AG08396 (cell line): ENCODE data around the gene SENP7.
"Not testable (repeated sequence)": the region's sequence is repeated elsewhere in the genome, so short reads cannot be mapped to it uniquely, and the experiment has no call there.

Experiments
- DNase-seq: peaks from one replicate; pipeline ENCODE4 v3.0.0; 2012; ENCODE audit warnings: low spot score, mixed read lengths

SENP7 gene

DNA sequence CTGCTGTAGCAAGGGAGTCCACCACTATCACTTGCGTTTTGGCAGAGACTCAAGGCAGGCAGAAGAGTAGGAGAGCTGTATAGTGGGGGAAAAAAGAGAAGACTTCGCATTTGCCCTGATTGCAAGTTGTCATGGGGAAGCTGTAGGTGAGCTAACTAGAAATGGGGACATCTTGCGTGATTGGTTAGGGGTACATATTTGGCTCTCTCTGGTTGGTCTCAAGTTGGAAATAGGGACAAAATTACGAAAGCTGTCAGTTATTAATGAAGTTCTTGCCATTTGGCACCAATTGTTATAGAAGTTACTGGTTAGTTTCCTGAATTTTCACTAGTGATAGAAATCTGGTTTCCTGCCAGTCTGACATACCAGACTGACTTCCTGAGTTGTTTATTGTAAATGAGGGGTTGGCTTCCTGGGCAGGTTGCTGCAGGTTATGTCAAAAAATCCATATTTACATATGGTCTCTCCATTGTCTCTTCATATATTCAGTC lies 8.2 kb upstream of the SENP7 start:
- no peak for DNase-seq

DNA sequence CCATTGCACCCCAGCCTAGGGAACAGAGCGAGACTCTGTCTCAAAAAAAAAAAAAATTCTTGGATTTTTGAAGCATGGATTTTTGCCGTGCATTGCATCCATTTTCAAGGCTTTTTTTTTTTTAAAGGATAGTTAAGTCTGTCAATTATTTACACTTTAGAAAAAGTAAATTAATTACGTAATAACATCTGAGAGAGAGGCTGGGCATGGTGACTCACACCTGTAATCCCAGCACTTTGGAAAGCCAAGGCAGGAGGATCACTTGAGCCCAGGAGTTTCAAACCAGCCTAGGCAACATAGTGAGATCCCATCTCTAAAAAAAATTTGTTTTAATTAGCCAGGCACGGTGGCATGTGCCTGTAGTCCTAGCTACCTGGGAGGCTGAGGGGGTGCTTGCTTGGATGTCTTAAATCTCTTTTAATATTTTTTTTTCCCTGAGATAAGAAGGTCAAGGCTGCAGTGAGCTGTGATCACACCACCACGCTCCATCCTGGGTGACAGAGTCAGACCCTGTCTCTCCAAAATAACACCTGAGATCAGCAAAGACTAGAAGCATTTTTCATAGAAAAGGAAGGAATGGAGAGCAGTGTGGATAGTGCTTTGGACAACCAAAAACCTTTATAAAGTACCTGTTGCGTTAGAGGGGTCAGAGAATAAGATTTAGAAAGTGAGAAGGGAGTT lies 6.8 kb upstream of the SENP7 start:
- DNase-seq, result no peak

DNA sequence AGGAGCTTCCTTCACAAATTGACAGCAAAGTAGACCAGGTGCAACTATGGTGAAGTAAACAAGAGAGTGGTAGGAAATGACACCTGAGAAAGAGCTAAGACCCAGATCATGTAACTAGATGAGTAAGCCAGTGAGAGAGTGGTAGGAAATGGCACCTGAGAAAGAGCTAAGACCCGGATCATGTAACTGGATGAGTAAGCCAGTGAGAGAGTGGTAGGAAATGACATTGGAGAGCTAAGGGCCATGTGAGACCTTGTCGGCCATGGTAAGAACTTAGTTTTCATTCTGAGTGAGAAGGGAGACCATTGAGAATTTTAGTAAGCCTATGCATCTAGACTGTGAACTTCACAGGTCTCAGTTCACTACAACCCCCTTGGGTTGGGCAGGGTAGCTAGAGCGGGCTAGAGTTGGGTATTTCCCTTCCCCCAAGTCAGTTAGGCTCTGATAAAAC lies 5.4 kb upstream of the SENP7 start:
- DNase-seq, result no peak

DNA sequence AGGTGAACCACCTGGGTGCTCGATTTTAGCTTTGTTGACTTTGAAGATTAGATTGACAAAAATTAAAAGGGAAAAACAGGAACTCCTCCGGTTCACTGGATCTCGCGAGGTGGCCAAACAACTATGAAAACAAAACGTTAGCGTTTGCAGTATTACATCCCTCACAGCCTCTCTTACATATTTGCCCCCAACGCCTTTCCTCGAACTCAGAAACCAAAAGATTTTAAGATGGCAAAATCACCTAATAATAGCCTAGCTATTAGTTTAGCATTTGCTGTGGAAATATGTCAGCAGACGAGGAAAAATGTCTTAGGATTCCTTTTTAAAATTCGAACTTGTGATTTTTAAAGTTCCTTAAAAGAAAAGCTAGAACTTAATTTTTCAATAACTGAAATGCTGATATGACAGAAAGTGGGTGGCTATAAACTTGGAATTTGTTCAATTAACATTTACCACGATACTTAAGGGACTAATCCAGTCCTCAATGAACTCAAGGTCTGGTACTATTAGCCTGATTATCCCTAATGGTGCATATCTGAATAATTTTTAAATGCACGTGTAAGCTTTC lies 491 bp upstream of the SENP7 start:
- DNase-seq, result no peak

DNA sequence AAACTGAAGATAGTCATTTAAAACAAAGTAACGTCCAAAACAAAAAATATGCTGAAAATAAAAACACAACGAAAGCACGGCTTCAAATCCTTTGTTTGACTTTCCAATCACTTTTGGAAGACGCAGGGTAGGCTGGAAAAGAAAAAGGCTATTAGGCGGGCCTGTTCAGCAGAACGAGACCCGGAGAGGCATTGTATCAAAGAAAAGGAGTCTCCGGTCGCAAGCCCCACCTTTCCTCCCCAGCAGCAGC lies 691 bp downstream of the SENP7 start:
- no peak for DNase-seq

DNA sequence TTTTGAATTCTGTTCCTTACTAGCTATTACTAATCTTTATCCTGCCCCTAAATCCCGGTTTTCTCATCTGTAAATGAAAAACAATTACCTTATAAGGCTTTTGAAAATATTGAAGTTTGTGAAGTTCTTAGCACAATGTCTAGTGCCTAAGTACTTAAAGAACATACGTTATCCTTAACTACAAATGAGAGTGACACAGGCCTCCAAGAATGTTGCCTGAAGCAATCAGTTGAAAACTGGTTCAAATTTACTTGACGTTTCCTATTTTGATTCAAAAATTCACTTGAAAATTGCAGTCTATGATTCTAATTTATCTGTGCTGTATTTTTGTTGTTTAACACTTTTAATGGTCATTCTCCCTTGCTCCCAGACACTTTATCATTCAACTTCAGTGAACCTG lies 3.2 kb downstream of the SENP7 start:
- DNase-seq, result no peak

DNA sequence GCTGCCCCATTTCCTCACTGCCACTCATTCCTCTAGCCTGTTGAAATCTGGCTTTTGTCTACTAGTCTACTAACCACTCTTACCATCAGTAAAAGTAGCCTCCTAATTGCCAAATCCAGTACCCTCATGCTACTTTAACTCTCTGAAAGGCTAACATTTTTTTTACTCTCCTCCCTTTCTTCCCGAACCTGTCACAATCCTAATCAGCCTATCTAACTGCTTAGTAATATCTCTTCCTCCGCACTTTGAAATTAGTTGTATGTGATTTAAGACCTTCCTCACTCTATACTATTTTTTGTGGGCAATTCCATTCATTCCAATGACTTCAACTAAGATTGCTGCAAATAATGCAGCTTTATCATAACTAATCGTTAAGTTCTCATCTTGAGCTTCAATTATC lies 3.7 kb downstream of the SENP7 start:
- DNase-seq, result no peak

DNA sequence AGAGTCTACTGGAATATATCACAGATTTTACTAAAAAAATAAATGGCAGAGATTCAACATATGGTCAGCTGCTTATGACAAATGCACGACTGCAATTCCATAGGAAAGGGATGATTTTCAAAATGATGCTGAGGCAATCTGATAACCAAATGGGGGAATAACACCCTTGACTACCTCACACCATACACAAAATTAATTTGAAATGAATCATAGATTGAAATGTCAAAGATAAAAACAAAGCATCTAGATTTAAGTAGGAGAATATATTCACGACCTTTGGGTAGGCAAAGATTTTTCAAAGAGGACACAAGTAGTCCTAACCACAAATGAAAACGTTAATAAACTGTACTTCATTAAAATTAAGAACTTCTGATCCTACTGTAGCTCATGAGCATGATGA lies 11.2 kb downstream of the SENP7 start:
- no peak for DNase-seq

DNA sequence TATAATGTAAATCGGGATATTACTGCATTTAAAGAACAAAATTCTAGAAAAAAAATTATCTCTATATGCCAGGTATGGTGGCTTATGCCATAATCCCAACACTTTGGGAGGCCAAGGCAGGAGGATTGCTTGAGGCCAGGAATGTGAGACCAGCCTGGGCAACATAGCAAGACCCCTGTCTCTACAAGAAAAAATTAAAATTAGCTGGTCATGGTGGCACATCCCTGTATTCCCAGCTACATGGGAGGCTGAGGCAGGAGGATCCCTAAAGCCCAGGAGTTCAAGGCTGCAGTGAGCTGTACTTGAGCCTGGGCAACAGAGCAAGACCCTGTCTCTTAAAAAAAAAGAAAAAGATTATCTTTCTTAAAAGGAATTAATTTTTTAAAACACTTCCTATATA lies 12.8 kb downstream of the SENP7 start:
- DNase-seq, result no peak

DNA sequence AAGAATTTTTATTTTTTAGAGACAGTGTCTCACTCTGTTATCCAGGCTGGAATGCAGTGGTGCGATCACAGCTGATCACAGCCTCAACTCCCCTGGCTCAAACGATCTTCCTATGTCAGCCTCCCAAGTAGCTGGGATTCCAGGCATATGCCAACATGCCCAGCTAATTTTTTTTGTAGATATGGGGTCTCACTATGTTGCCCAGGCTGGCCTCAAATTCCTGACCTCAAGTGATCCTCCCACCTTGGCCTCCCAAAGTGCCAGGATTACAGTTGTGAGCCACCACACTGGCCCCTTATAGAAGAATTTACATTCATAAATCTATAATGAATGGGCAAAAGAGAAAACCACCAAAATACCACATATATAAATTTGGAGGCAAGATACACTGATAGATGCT lies 15.2 kb downstream of the SENP7 start:
- no peak for DNase-seq

DNA sequence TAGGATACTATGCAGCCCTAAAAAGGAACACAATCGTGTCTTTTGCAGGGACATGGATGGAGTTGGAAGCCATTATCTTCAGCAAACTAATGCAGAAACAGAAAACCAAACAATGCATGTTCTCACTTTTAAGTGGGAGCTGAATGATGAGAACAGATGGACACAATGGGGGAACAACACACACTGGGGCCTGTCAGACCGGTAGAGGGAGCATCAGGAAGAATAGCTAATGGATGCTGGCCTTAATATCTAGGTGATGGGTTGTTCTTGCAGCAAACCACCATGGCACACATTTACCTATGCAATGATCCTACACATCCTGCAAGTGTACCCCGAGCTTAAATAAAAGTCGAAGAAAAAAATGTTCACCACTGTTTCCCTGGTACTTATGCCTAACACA lies 17.5 kb downstream of the SENP7 start:
- DNase-seq, result no peak

DNA sequence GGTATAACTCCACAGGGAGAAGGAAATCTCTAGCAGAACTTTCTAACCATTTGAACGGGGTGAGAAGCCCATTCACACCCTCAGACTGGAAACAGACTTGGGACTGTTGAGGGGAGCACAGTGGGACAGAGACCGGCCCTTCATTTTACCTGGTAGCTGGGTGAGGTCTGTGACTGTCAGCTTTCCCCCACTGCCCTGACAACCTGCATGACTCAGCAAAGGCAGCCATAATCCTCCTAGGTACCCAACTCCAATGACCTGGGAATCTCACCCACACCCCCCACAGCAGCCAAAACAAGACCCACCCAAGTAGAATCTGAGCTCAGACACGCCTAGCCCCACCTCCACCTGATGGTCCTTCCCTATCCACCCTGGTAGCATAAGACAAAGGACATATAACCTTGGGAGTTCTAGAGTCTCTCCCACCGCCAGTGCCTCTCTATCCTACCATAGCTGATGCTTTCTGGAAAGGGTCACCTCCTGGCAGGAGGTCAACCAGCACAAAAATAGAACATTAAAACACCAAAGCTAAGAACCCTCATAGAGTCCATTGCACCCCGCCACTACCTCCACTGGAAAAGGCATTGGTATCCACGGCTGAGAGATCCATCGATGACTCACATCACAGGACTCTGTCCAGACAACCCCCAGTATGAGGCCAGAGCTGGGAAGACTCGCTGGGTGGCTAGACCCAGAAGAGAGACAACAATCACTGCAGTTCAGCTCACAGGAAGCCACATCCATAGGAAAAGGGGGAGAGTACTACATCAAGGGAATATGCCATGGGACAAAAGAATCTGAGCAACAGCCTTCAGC lies 28.0 kb downstream of the SENP7 start:
- peak; percentile 13 for DNase-seq

DNA sequence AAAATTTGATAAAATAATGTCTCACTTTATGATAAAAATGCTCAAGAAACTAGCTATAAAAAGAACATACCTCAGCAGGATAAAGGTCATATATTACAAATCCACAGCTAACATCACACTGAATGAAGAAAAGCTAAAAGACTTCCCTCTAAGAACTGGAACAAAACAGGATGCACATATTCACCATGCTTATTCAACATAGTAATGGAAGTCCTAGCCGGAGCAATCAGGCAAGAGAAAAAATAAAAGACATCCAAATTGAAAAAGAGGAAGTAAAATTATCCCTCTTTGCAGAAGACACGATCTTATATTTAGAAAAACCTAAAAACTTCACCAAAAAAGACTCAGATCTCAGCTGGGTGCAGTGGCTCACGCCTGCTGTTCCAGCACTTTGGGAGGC lies 34.0 kb downstream of the SENP7 start:
- DNase-seq, result no peak

DNA sequence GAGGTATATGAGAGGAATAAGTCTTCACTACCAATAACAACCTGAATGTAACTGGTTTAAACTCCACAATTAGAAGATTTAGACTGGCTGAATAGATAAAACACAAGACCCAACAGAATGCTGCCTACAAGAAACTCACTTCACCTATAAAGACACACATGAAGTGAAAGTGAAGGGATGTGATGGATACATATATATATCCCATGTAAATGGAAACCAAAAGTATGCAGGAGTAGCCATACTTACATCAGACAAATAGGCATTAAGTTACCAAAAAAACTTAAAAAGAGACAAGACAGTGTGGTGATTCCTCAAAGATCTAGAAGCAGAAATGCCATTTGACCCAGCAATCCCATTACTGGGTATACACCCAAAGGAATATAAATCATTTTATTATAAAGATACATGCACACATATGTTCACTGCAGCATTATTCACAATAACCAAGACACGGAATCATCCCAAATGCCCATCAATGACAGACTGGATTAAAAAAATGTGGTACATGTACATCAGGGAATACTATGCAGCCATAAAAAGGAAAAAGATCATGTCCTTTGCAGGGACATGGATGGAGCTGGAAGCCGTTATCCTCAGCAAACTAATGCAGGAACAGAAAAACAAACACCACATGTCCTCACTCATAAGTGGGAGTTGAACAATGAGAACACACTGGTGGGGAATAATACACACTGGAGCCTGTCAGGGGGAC lies 38.0 kb downstream of the SENP7 start:
- DNase-seq, result not testable (repeated sequence)

DNA sequence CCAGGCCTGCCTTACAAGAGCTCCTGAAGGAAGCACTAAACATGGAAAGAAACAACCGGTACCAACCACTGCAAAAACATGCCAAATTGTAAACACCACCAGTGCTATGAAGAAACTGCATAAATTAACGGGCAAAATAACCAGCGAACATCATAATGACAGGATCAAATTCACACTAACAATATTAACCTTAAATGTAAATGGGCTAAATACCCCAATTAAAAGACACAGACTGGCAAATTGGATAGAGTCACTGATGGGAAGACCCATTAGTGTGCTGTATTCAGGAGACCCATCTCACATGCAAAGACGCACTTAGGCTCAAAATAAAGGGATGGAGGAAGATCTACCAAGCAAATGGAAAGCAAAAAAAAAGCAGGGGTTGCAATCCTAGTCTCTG lies 44.3 kb downstream of the SENP7 start:
- not testable (repeated sequence) for DNase-seq

DNA sequence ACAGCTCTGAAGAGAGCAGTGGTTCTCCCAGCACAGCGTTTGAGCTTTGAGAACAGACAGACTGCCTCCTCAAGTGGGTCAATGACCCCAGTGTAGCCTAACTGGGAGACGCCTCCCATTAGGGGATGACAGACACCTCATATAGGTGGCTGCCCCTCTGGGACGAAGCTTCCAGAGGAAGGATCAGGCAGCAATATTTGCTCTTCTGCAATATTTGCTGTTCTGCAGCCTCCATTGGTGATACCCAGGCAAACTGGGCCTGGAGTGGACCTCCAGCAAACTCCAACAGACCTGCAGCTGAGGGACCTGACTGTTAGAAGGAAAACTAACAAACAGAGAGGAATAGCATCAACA lies 45.7 kb downstream of the SENP7 start:
- not testable (repeated sequence) for DNase-seq

DNA sequence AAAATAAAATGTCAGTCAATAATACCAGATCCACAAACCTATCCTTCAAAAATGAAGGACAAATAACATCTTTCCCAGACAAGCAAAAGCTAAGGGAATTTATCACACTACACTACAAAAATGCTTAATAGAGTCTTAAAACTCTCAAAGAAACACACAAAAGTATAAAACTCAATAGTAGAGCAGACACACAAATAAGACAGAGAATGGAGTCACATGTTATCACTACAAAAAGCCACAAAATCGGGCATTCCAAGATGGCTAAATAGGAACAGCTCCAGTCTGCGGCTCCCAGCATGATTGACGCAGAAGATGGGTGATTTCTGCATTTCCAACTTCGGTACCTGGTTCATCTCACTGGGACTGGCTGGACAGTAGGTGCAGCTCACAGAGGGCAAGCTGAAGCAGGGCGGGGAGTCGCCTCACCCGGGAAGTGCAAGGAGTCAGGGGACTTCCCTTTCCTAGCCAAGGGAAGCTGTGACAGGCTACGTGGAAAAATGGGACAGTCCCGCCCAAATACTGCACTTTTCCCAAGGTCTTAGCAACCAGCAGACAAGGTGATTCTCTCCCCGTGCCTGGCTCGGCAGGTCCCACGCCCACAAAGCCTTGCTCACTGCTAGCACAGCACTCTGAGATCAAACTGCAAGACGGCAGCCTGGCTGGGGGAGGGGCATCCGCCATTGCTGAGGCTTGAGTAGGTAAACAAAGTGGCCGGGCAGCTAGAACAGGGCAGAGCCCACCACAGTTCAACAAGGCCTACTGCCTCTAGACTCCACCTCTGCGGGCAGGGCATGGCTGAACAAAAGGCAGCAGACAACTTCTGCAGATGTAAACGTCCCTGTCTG lies 46.3 kb downstream of the SENP7 start:
- DNase-seq, result no peak

DNA sequence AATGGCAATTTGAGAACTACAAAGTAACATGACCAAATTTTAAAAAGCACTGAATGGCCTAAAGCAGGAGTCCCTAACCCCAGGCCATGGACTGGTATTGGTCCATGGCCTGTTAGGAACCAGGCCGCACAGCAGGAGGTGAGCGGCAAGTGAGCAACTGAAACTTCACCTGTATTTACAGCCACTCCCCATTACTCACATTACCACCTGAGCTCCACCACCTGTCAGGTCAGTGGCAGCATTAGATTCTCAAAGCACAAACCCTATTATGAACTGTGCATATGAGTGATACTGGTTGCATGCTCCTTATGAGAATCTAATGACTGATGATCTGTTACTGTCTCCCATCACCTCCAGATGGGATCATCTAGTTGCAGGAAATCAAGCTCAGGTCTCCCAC lies 48.8 kb downstream of the SENP7 start:
- no peak for DNase-seq

DNA sequence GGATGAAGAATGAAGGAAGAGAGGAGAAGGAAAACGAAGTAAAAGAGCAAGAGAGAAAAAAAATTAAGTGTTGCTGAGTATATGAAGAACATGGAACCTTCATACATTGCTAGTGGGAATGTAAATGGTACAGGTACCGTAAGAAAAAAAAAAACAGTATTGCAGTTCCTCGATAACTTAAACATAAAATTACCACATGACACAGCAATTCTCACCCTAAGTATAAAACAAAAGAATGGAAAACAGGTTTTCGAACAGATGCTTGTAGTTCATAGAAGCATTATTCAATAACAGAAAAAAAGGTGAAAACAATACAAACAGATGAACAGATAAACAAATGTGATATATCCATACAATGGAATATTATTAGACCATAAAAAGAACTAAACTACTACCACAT lies 51.6 kb downstream of the SENP7 start:
- DNase-seq, result no peak

DNA sequence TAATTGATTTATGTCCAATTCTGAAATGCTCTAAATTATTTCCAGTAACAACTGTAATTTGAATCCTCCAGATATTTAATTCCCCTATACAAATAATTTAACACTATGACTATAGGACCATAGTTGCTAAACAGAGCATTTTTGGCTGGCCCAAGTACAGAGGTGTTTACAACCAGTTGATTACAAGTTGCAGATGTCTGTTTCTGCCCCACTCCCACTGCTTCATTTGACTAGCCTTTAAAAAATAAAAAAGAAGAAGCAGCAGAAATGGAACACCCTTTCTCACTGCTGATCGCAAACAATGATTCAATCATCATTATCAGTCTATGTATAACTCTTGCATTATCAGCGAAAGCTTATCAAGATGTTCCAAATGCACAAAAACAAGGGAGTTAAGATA lies 54.6 kb downstream of the SENP7 start:
- no peak for DNase-seq

DNA sequence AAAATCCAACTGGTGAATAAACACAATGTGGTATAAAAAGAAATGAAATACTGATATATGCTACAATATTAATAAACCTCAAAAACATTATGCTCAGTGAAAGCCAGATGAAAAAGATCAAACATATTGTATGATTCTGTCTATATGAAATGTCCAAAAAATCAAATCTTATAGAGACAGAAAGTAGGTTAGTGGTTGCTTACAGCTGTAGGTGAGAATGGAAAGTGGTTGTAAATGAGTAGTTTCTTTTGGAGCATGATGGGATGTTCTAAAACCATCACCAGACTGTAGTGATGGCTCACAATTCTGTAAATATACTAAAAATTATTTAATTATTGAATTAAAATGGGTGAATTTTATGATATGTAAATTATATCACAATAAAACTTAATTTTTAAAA lies 58.4 kb downstream of the SENP7 start:
- no peak for DNase-seq

DNA sequence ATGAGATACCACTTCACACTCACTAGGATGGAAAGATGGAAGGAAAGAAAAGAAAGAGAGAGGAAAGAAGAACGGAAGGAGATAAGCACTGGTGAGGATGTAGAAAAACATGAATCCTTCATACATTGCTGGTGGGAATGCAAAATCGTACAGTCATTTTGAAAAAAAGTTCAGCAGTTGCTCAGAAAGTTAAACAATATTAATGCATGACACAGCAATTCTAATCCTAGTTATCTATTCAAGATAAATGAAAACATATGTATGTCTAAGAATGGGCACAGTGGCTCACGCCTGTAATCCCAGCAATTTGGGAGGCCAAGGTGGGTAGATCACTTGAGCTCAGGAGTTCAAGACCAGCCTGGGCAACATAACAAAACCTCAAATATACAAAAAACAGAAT lies 59.1 kb downstream of the SENP7 start:
- DNase-seq, result no peak
